HG03442 (cell line): ENCODE results near the gene MED26.

Source experiments
- ATAC-seq: cut with Tn5 transposase; IDR thresholded peaks from one replicate; pipeline ENCODE4 v1.9.1; 2021; ENCODE audit warnings: mild to moderate bottlenecking, moderate library complexity; ENCODE audit not compliant: unreplicated experiment

MED26 gene

GRCh38 chr19:16618248-16618647 lies 9.8 kb downstream of the MED26 start:
- no peak for ATAC-seq

DNA sequence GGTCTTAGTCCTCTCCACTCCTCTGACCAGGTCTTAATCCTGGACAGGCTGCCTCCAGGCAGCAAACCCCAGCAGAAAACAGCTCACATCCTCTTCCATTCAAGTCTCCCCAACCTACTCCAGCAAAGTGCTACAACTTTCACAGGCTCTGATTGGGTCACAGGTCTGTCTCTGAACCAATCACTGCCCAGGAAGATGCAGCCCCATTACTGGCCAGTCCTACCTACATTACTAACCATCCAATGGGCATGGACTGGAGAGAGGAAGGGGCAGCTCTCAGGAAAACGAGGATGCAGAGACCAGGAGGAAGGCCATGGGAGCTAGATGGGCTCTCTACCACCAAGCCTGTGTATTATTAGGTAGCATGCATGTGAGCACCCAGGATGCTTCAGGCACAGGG lies 12.2 kb downstream of the MED26 start:
- ATAC-seq, result no peak

- ATAC-seq, result no peak
Measured at GRCh38 chr19:16614941-16615340, 13.1 kb downstream of the MED26 start.

DNA sequence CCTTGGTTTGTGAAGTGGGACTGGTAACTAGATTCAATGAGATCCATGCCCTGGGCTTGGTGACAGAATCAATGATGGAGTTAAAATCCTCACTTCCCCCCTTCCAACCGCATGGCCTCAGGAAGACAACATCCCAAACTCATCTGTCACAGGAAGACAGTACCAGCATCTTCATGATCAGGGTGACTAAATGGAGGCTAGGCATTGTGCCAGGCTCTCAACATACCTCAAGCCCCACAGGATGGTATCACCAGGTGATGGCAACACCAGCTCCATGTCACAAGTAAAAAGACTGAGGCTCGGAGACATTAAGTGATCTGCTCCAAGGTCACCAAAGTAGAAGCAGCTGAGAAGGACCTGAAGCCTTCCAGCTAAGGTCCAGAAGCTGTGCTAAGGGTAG lies 14.2 kb downstream of the MED26 start:
- ATAC-seq, result no peak

- ATAC-seq, result no peak
Measured at GRCh38 chr19:16612636-16613035, 15.4 kb downstream of the MED26 start.

DNA sequence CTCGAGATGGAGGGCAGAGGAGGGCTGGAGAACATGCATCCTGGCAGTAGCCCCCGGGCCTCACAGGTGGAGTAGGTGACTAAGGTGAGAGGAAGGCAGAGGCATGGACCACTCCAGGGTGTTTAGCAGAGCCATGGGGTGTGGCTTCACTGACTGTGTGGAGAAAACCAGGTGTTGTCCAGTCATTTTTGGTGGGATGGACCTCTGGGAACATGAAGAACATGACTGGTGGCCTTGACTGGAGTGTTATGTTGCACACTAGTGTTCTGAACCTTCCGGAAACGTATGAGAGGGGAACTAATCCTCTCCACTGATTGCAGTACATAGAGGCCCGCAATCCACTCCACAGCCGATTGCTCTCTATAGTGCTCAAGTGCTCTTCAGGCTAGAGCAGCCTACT lies 16.9 kb downstream of the MED26 start:
- no peak for ATAC-seq

DNA sequence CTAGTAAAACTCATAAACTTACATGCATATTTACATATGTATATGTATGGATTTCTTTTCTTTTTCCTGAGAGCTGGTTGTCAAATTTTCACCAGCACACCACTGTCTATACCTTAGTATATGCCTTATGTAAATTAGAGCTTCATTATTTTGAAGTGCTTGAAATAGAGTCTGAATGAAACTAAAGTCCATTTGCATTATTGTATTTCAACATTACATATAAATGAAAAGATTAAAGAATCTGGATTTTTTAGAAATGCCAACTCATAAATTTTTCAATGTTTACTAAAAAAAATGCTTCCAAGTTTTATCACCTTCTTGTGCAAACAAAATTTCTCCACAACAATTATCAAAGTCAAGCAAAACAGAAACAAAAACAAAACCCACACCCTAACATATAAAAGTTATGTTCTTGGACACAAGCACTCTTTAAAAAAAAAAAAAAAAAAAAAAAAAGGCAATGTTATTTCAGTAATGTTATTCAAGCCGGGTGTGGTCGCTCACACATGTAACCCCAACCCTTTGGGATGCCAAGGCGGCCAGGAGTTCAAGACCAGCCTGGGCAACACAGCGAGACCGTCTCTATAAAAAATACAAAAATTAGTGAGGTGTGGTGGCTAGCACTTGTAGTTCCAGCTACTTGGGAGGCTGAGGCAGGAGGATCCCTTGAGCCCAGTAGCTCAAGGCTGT lies 18.3 kb downstream of the MED26 start:
- no peak for ATAC-seq

DNA sequence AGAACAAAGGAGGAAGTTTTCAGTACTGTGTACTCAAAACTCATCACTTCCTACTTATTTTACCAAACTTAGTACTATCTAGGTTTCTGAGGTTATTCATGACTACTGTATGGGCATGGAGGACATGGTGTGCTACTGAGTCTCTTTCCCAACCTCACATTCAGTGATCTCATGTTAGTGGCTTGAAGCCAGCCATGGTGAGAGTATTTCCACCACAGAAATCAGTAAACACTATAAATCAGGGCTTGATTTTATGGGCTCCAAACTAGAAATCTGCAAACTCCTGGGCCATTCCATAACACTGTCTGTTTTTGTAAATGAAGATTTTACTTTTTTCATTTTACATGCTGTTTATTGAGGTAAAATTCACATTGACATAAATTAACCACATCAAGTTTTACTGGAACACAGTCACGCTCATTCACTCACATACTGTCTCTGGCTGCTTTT lies 19.7 kb downstream of the MED26 start:
- no peak for ATAC-seq

DNA sequence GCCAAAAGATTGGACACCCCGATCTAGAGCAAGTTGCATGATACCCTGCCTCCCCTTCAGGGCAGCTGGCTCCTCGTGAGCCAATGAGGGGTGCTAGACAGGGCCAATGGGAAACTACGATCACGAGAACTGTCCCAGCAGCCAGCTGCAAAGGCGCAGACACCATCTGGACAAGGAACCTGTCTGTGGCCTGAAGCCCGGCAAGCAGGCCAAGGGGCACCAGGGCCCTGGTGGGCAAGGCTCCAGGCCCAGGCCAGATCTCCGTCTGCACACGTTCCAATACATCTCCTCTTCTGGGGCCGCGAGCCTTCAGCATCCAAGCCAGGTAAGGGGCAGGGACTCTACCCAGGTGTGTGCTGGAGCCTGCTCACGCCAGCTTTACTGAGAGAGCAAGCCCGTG lies 20.2 kb downstream of the MED26 start:
- no peak for ATAC-seq

DNA sequence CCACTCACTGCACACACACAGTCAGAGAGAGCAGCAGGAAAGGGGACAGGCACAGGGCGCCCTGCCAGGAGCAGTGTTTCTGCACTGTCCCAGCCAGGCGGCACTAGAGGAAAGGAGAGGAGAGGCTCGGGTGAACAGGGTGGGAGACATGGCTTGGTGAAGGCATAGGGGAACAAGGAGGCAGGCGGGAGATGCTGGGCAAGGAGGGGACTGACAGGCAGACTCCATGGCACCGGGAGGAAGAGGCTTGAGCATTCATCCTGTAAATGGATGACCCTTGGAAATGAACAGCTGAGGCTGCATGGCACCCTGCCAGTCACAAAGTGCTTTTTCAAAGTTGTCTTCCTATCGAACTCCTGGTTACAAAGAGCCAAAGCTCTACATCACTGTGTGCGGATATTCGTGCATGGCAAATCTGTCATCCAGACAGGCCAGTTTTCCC lies 22.4 kb downstream of the MED26 start:
- ATAC-seq, result no peak

GRCh38 chr19:16605115-16605514 lies 22.9 kb downstream of the MED26 start:
- ATAC-seq, result no peak

DNA sequence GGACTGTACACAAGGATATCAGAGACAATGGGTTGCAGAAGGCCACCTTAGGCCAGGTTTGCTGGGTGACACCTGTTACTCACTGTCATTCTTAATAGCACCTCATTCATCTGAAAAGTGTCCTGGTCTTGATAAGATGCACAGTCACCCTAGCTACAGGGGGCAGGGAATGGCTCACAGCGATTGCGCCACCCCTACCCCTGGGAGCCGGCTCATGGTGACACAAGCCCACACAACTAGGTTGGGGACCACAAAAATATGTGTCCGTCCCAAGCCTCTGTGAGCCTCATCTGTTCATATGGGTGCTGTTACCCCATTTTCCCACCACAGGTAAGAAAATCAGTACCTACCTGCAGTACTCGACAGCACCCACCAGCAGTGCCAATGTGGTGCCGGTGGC lies 23.4 kb downstream of the MED26 start:
- no peak for ATAC-seq

GRCh38 chr19:16603090-16603489 lies 24.9 kb downstream of the MED26 start:
- no peak for ATAC-seq

GRCh38 chr19:16601378-16602052 lies 26.5 kb downstream of the MED26 start:
- ATAC-seq, result no peak

GRCh38 chr19:16600824-16601223 lies 27.2 kb downstream of the MED26 start:
- no peak for ATAC-seq

DNA sequence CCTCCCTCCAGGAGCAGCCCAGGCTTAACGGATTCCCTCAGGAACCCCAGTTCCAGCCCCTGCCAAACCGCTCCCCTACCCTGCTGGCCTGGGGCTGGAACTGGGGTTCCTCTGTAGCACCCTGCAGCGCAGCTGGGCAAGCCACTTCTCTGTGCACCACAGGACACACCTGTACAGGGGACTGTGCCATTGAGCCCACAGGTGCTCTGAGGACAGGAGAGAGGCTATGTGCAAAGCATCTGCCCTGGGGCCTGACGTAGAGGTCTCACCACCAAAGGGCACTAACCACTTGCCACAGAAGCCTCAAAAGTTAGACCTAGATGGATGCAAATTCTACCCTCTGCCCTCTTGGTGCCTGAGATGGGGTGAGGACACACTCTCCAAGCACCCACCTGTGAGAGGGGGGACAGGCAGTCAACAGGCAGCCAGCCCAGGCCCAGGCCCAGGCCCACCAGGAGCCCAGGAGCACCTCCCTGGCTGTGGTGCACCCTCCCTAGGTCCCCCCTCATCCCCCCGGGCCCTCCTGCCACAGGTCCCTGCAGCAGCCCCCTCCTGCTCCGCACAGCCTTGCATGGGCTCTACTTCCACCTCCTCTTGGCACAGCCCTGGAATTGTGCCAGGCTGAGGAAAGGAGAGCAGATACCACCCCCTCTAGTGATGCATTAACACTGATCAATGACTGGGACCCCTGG lies 28.2 kb downstream of the MED26 start:
- no peak for ATAC-seq

DNA sequence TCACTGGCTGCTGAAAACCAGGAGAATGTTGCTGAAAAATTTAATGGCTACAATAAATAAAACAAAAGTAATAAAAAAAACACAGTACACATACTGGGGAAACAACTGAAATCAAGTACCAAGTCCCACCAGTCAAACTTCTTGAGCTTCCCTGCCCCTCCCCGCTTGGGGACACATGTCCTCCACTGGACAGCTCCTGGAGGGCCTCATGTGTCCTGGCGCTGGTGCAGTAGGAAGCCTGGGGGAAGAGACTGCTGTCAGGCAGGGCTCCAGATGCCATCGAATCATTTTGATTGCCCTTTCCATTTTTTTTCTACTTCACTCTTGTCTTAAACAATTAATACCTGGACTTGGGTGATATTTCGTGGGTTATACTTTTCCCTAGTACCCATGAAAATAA lies 29.2 kb downstream of the MED26 start:
- ATAC-seq, result no peak

- no peak for ATAC-seq
Measured at GRCh38 chr19:16596399-16596798, 31.6 kb downstream of the MED26 start.

DNA sequence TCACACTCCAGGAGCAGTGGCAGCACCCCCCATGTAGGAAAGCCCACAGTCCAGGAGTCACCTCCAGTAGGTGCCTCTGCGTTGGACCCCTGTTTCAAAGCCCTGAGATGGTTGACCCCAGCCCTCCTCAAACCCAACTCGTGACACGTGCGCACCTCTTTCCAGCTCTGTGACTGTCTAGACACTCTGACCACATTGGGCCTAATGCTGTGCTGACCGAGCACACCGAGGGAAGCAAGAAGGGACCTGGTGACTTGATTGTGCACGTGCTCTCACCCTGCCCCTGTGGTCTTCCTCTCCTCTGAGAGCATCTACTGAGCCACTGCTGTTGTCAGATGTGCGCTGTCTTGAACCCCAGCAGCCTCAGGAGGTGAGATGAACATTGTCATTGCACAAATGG lies 32.9 kb downstream of the MED26 start:
- ATAC-seq, result no peak

GRCh38 chr19:16594681-16595091 lies 33.3 kb downstream of the MED26 start:
- ATAC-seq, result peak; percentile 4

DNA sequence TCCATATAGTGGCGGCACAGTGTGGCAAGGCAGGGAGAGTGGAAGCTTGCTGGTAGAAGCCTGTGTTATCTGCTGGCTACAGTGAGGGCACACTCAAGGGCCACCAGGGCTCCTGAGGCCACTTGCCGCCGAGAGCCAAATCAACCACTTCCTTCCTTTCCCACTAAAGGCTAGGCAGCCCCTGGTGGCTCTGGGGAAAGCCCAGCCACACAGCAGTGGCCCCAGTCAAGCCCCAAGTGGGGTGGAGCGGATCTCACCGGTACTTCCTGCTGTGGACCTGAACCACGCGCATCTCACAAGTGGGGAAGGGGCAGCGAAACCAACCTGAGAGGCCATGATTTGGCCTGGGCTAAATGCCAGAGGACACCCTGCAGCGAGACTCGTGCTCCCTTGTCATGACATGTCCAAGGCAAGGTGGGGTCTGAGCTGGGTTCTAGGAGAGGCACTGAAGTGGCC lies 33.8 kb downstream of the MED26 start:
- peak; percentile 41 for ATAC-seq

DNA sequence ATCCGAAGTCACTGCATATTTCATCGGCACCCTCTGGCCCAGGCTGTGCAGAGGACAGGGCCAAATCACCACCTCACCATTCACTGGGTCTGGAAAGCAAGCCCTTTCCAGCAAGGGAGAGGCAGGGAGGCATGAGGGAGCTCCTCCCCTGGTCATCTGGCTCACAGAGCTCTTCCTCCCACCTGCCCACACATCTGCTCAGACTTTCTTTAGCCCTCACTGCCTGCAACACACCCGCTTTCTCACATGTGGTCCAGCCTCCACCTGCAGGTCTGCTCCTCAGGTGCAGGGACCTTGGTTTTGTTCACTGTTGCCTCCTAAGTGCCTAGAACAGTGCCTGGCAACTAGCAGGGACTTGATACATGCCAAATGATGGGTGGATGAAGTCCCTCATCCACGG lies 34.8 kb downstream of the MED26 start:
- ATAC-seq, result no peak
